GM13976 (cell line): ENCODE data around the gene CEP112.

Source experiments
- DNase-seq: peaks from one replicate; pipeline ENCODE4 v3.0.0; 2012; ENCODE audit warnings: low spot score
- CTCF ChIP-seq: IDR thresholded peaks from 2 replicates; pipeline ENCODE4 v1.5.1; 2012; ENCODE audit warnings: borderline replicate concordance, mild to moderate bottlenecking; ENCODE audit not compliant: insufficient read depth; ENCODE audit errors: extremely low read depth, missing control alignments, control extremely low read depth
- in situ Hi-C: fragments of 300-500 bp; cut with MboI; formaldehyde crosslinking; loops from one replicate; pipeline ENCODE4 v1.12.0; 2022; ENCODE audit warnings: low sequenced_read_pairs, mixed read lengths, inconsistent platforms; ENCODE audit not compliant: unreplicated experiment

The CEP112 gene

GRCh38 chr17:66192378-66192687 lies 400 bp upstream of the CEP112 start:
- in situ Hi-C loops: no loop called here

GRCh38 chr17:66190738-66191592 lies 968 bp downstream of the CEP112 start:
- no peak for TF ChIP-seq CTCF
- DNase-seq: no peak
- in situ Hi-C loops: no loop called here

More at GRCh38 chr17:66192378-66192687, 400 bp upstream of the CEP112 start:
- no peak for TF ChIP-seq CTCF
- DNase-seq: no peak

DNA sequence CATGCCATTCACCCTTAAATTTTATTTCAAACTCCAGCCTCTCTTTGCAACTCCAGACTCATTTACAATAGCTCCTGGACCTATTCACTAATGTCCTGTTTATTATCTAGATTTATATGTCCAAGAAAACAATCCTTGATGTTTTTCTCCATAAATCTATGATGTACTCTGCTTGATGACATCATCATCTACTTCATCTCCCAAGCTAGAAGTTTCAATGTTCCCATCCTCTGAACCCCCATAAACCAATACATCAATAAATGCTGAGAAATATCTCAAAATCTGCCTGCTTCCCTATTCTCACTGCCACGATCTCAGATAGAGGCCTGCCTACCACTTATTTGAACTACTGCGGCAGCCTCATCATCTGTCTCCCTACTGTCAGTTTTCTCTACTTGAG lies 4.2 kb downstream of the CEP112 start:
- in situ Hi-C loops: no loop called here
- no peak for DNase-seq
- TF ChIP-seq CTCF: no peak

DNA sequence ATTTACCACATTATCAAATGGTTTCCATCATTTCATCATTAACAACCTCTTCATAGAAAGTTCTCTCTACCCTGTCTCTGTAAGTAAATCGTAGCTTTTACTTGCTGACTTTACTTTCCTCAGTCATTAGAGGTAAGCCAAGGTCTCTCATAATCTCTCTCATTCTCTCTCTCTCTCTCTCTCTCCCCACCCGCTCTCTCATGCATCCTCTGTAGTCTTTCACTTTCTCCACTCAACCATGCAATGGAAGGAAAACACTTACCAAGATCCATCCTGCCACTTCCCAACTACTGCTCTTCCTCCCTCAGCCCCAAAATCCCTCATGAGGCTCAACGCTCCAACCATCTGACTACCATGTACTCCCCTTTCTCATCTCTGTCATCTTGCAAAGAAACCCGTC lies 6.1 kb downstream of the CEP112 start:
- no peak for DNase-seq
- in situ Hi-C loops: no loop called here
- no peak for TF ChIP-seq CTCF

DNA sequence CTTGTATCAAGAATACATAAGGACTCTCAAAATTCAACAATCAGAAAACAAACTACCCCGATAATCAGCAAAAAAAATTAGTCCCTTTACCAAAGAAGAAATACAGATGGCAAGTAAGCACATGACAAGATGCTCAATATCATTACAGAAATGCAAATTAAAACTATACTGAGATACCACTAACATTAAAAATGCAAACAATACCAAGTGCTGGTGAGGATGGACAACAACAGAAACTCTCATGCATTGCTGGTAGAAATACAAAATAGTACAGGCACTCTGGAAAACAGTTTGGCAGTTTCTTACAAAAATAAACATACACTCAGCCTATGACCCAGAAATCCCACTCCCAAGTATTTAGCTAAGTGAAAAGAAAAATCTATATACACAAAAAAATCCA lies 7.5 kb downstream of the CEP112 start:
- in situ Hi-C loops: no loop called here
- TF ChIP-seq CTCF: no peak
- DNase-seq: no peak

- in situ Hi-C loops: no loop called here
- no peak for DNase-seq
- TF ChIP-seq CTCF: no peak
These were observed 8.4 kb downstream of the CEP112 start for GRCh38 chr17:66183529-66183928.
